Mesenchymal stem cell (in vitro differentiated cells and primary cell): ENCODE data around the gene ZNF618.

Source experiments
- DNase-seq: peaks from one replicate; pipeline ENCODE4 v3.0.0-alpha.2; 2013
- H2AFZ ChIP-seq: one replicate; pipeline ENCODE4 v1.6.1; 2013; ENCODE audit warnings: low read depth, mild to moderate bottlenecking, control low read depth, inconsistent platforms, low read length, moderate library complexity
- H2AK5ac ChIP-seq: 2 replicates; pipeline ENCODE4 v1.6.1; 2013; ENCODE audit warnings: low read length, moderate library complexity, mild to moderate bottlenecking, inconsistent platforms; ENCODE audit not compliant: severe bottlenecking
- H2BK120ac ChIP-seq: one replicate; pipeline ENCODE4 v1.6.1; 2013; ENCODE audit warnings: low read depth, mild to moderate bottlenecking, inconsistent platforms, low read length, moderate library complexity
- H2BK12ac ChIP-seq, 2 experiments: one replicate each; pipeline ENCODE4 v1.6.1; 2013; ENCODE audit warnings: inconsistent platforms in 2 of 2, low read length in 2 of 2, mild to moderate bottlenecking in 2 of 2, moderate library complexity in 2 of 2, control low read depth in 1 of 2
- H2BK15ac ChIP-seq: one replicate; pipeline ENCODE4 v1.6.1; 2013; ENCODE audit warnings: mild to moderate bottlenecking, low read depth, inconsistent platforms; ENCODE audit not compliant: poor library complexity, severe bottlenecking
- H2BK5ac ChIP-seq: 2 replicates; pipeline ENCODE4 v1.6.1; 2013; ENCODE audit warnings: low read depth, mild to moderate bottlenecking, low read length, control low read depth, inconsistent platforms; ENCODE audit not compliant: poor library complexity, severe bottlenecking
- H3K14ac ChIP-seq, 2 experiments: one replicate each; pipeline ENCODE4 v1.6.1; 2013; ENCODE audit warnings: inconsistent platforms in 2 of 2, low read length in 2 of 2, control low read depth in 1 of 2, mild to moderate bottlenecking in 1 of 2, moderate library complexity in 1 of 2
- H3K18ac ChIP-seq, 2 experiments: one replicate each; pipeline ENCODE4 v1.6.1; 2013; ENCODE audit warnings: inconsistent platforms in 2 of 2, low read length in 2 of 2, control low read depth in 1 of 2, low read depth in 1 of 2, mild to moderate bottlenecking in 1 of 2
- H3K23ac ChIP-seq, 2 experiments: one replicate each; pipeline ENCODE4 v1.6.1; 2013; ENCODE audit warnings: inconsistent platforms in 2 of 2, low read length in 2 of 2, mild to moderate bottlenecking in 2 of 2, moderate library complexity in 2 of 2, control low read depth in 1 of 2
- H3K27ac ChIP-seq: 2 replicates; pipeline ENCODE4 v1.5.1; 2013; ENCODE audit warnings: mild to moderate bottlenecking, moderate library complexity, low read length, control low read depth, inconsistent platforms; ENCODE audit not compliant: poor library complexity, severe bottlenecking
- H3K27me3 ChIP-seq, 2 experiments: 2 replicates each; pipeline versions ENCODE4 v1.6.1 to v1.7.0; 2013; ENCODE audit warnings: low read length in 2 of 2, mild to moderate bottlenecking in 2 of 2, moderate library complexity in 2 of 2, control low read depth in 1 of 2, inconsistent platforms in 1 of 2; ENCODE audit not compliant: control insufficient read depth in 1 of 2, insufficient read depth in 1 of 2
- H3K36me3 ChIP-seq, 2 experiments: 2 replicates each; pipeline versions ENCODE4 v1.6.1 to v1.7.0; 2013; ENCODE audit warnings: low read length in 2 of 2, control low read depth in 1 of 2, inconsistent platforms in 1 of 2, low read depth in 1 of 2, mild to moderate bottlenecking in 1 of 2; ENCODE audit not compliant: insufficient read depth in 2 of 2, control insufficient read depth in 1 of 2
- H3K4ac ChIP-seq, 2 experiments: one replicate each; pipeline ENCODE4 v1.6.1; 2013; ENCODE audit warnings: inconsistent platforms in 2 of 2, low read length in 2 of 2, mild to moderate bottlenecking in 2 of 2, moderate library complexity in 2 of 2, control low read depth in 1 of 2, low read depth in 1 of 2
- H3K4me1 ChIP-seq: 2 replicates; pipeline ENCODE4 v1.6.1; 2013; ENCODE audit warnings: low read depth, low read length, control low read depth; ENCODE audit not compliant: control insufficient read depth, insufficient read depth
- H3K4me2 ChIP-seq: 2 replicates; pipeline ENCODE4 v1.6.1; 2013; ENCODE audit warnings: low read length, mild to moderate bottlenecking, inconsistent platforms; ENCODE audit not compliant: poor library complexity, severe bottlenecking
- H3K4me3 ChIP-seq, 2 experiments: 2 replicates each; pipeline versions ENCODE4 v1.5.1 to v1.7.0; 2013; ENCODE audit warnings: low read length in 2 of 2, mild to moderate bottlenecking in 2 of 2, control low read depth in 1 of 2, low read depth in 1 of 2; ENCODE audit not compliant: insufficient read depth in 1 of 2
- H3K79me1 ChIP-seq: replicated peaks from 2 replicates; pipeline ENCODE4 v1.6.1; 2013; ENCODE audit warnings: mild to moderate bottlenecking, control low read depth, low read length, inconsistent platforms; ENCODE audit not compliant: poor library complexity, severe bottlenecking
- H3K9ac ChIP-seq: 2 replicates; pipeline ENCODE4 v1.7.0; 2013; ENCODE audit warnings: mild to moderate bottlenecking, low read length, moderate library complexity
- H3K9me3 ChIP-seq: 2 replicates; pipeline ENCODE4 v1.7.0; 2013; ENCODE audit warnings: mild to moderate bottlenecking, low read length; ENCODE audit not compliant: control insufficient read depth
- H4K8ac ChIP-seq: one replicate; pipeline ENCODE4 v1.6.1; 2013; ENCODE audit warnings: inconsistent platforms, mild to moderate bottlenecking, low read length, moderate library complexity
- H4K91ac ChIP-seq: one replicate; pipeline ENCODE4 v1.6.1; 2013; ENCODE audit warnings: mild to moderate bottlenecking, low read length, inconsistent platforms
- WGBS: methylation state at CpG from one replicate; pipeline ENCODE4 v1.1.7; 2013; ENCODE audit warnings: mixed read lengths; 5-methylcytosine and 5-hydroxymethylcytosine counted together

ZNF618 gene

GRCh38 chr9:113912816-113913215, 36.7 kb downstream of the ZNF618 start:
- H3K79me1 ChIP-seq, result peaks cover 55% of the 10 kb centered on the region
- no peak overlapping the region for H3K27ac ChIP-seq
- H2AK5ac ChIP-seq, result no peak overlapping the region
- no peak overlapping the region for H4K8ac ChIP-seq
- no peak overlapping the region for H3K4ac ChIP-seq
- no peak overlapping the region for H3K14ac ChIP-seq
- peaks cover 10% of the 10 kb centered on the region for H3K4me1 ChIP-seq
- H3K18ac ChIP-seq, result no peak overlapping the region
- peaks cover 11 to 13% of the 10 kb centered on the region in 2 experiments for H3K36me3 ChIP-seq
- no peaks in the 10 kb centered on the region for H3K27me3 ChIP-seq
- no peaks in the 10 kb centered on the region for H3K9me3 ChIP-seq
- no peak overlapping the region for H4K91ac ChIP-seq
- no peak overlapping the region for H2AFZ ChIP-seq
- H2BK120ac ChIP-seq, result no peak overlapping the region
- no peak overlapping the region for H3K23ac ChIP-seq
- H3K4me2 ChIP-seq, result no peak overlapping the region
- H2BK5ac ChIP-seq, result no peak overlapping the region
- H2BK15ac ChIP-seq, result no peak overlapping the region
- WGBS, result 74% methylated on average over 8 of the region's 8 CpGs
- DNase-seq, result peak; percentile 56
- H3K4me3 ChIP-seq, result no peak overlapping the region
- H2BK12ac ChIP-seq, result no peak overlapping the region
- no peak overlapping the region for H3K9ac ChIP-seq

GRCh38 chr9:113913426-113914195, 37.5 kb downstream of the ZNF618 start:
- peaks cover 58% of the 10 kb centered on the region for H3K79me1 ChIP-seq
- H4K91ac ChIP-seq, result no peak overlapping the region
- peaks cover 10% of the 10 kb centered on the region for H3K4me1 ChIP-seq
- 94% methylated on average over 5 of the region's 5 CpGs for WGBS
- H2BK15ac ChIP-seq, result no peak overlapping the region
- H3K23ac ChIP-seq, result no peak overlapping the region
- no peak overlapping the region for H3K27ac ChIP-seq
- H2AFZ ChIP-seq, result no peak overlapping the region
- no peak overlapping the region for H3K14ac ChIP-seq
- H2BK12ac ChIP-seq, result peak overlapping the region in 1 of 2 experiments; percentile 3
- no peak overlapping the region for H2BK5ac ChIP-seq
- H3K27me3 ChIP-seq, result no peaks in the 10 kb centered on the region
- peaks cover 11 to 13% of the 10 kb centered on the region in 2 experiments for H3K36me3 ChIP-seq
- no peak overlapping the region for H2AK5ac ChIP-seq
- H3K4ac ChIP-seq, result no peak overlapping the region
- no peak overlapping the region for H4K8ac ChIP-seq
- no peaks in the 10 kb centered on the region for H3K9me3 ChIP-seq
- H3K18ac ChIP-seq, result no peak overlapping the region
- peak; percentile 20 for DNase-seq
- no peak overlapping the region for H3K4me3 ChIP-seq
- H3K4me2 ChIP-seq, result no peak overlapping the region
- H3K9ac ChIP-seq, result no peak overlapping the region
- H2BK120ac ChIP-seq, result no peak overlapping the region

DNA sequence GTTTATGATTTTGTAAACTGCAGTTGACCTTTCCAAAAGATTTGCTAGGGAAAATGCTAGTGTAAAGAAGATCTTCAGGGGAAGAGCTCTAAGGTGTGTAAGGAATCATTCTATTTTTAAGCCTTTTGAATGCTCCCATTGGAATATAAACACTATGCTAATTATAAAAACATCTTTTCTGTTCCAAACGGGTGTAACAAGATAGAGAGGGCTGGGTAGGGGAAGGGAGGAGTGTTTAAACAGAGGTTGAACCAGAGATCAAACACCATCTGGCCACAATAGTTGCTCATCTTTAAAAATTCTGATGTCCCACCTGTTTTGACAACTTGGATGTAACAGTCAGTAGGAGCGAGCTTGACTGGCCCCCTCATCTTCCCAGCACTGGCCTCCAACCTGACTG, 38.4 kb downstream of the ZNF618 start:
- H2AFZ ChIP-seq, result no peak overlapping the region
- no peak overlapping the region for H3K4me3 ChIP-seq
- no peak overlapping the region for H3K27ac ChIP-seq
- H2BK5ac ChIP-seq, result no peak overlapping the region
- H3K14ac ChIP-seq, result no peak overlapping the region
- DNase-seq, result no peak
- no peak overlapping the region for H2AK5ac ChIP-seq
- H2BK120ac ChIP-seq, result no peak overlapping the region
- no peak overlapping the region for H3K4me2 ChIP-seq
- H2BK15ac ChIP-seq, result no peak overlapping the region
- no peak overlapping the region for H4K91ac ChIP-seq
- H3K18ac ChIP-seq, result no peak overlapping the region
- no peak overlapping the region for H3K9ac ChIP-seq
- no peaks in the 10 kb centered on the region for H3K9me3 ChIP-seq
- H3K4ac ChIP-seq, result no peak overlapping the region
- no peak overlapping the region for H4K8ac ChIP-seq
- H3K36me3 ChIP-seq, result peaks cover 10 to 11% of the 10 kb centered on the region in 2 experiments
- no peak overlapping the region for H3K23ac ChIP-seq
- 100% methylated on average over 1 of the region's 2 CpGs for WGBS
- no peak overlapping the region for H2BK12ac ChIP-seq
- H3K4me1 ChIP-seq, result peaks cover 6% of the 10 kb centered on the region
- H3K27me3 ChIP-seq, result no peaks in the 10 kb centered on the region
- H3K79me1 ChIP-seq, result peaks cover 60% of the 10 kb centered on the region

DNA sequence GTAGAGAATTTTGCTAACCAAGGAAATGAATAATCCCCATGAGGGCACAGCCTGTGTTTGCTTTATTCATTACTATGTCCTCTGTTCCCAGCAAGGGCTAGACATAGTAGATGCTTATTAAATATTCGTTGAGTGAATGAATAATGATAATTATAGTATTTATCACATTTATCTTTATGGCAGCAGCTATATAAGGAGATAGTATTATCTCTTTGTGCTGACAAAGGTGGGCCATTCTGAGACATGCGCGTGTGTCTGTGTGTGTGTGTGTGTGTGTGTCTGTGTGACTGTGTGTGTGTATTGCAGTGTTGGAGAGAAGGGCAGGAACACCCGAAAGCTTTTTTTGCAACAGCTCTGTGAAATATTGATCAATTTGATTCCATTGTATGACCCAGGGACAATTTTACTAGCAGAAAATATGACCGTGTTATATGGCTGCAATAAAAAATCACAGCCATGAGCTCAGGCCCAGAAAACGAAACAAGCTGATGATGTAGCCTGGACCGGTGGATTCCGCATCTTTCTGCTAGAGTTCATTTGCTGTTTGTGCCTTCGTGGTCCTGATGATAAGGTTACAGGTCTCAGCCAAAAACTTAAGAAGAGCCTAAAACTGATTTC, 39.8 kb downstream of the ZNF618 start:
- H4K8ac ChIP-seq, result no peak overlapping the region
- no peak overlapping the region for H3K4me2 ChIP-seq
- no peaks in the 10 kb centered on the region for H3K27me3 ChIP-seq
- peaks cover 11 to 16% of the 10 kb centered on the region in 2 experiments for H3K36me3 ChIP-seq
- no peak overlapping the region for H2AK5ac ChIP-seq
- no peak overlapping the region for H3K18ac ChIP-seq
- no peak overlapping the region for H3K4me3 ChIP-seq
- no peak overlapping the region for H3K4ac ChIP-seq
- no peaks in the 10 kb centered on the region for H3K9me3 ChIP-seq
- DNase-seq, result no peak
- no peak overlapping the region for H2BK15ac ChIP-seq
- no peak overlapping the region for H3K27ac ChIP-seq
- WGBS, result 97% methylated on average over 8 of the region's 9 CpGs
- H2BK5ac ChIP-seq, result no peak overlapping the region
- no peak overlapping the region for H2BK12ac ChIP-seq
- no peak overlapping the region for H2BK120ac ChIP-seq
- no peak overlapping the region for H3K23ac ChIP-seq
- H3K79me1 ChIP-seq, result peaks cover 64% of the 10 kb centered on the region
- no peak overlapping the region for H2AFZ ChIP-seq
- no peak overlapping the region for H3K9ac ChIP-seq
- H4K91ac ChIP-seq, result no peak overlapping the region
- H3K14ac ChIP-seq, result no peak overlapping the region
- peaks cover 7% of the 10 kb centered on the region for H3K4me1 ChIP-seq
